ENCODE measurements around the gene CEP83.

- TF ChIP-seq, protein P1, sequence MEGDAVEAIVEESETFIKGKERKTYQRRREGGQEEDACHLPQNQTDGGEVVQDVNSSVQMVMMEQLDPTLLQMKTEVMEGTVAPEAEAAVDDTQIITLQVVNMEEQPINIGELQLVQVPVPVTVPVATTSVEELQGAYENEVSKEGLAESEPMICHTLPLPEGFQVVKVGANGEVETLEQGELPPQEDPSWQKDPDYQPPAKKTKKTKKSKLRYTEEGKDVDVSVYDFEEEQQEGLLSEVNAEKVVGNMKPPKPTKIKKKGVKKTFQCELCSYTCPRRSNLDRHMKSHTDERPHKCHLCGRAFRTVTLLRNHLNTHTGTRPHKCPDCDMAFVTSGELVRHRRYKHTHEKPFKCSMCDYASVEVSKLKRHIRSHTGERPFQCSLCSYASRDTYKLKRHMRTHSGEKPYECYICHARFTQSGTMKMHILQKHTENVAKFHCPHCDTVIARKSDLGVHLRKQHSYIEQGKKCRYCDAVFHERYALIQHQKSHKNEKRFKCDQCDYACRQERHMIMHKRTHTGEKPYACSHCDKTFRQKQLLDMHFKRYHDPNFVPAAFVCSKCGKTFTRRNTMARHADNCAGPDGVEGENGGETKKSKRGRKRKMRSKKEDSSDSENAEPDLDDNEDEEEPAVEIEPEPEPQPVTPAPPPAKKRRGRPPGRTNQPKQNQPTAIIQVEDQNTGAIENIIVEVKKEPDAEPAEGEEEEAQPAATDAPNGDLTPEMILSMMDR (optimal IDR thresholded peaks at IDR 0.05 in 1 of 3, IDR thresholded peaks at IDR 0.05 in 1 of 3, conservative IDR thresholded peaks at IDR 0.05 in 1 of 3; ENCODE audit: extremely low read depth in 1 of 3, insufficient read depth in 2 of 3, low read length in 3 of 3) = no peak
- no peak for TF ChIP-seq EZH2 (IDR thresholded peaks at IDR 0.05; ENCODE audit: low read length)
These were observed 141.5 kb downstream of the CEP83 start for GRCh38 chr12:94318181-94318580.
